H9 (cell line): ENCODE measurements around the gene SDF2L1. TPM values are rescaled to one million over a fixed set of nuclear protein-coding genes. Genes with fewer than 3 reads are reported as not detected.

ENCODE experiments used
- DNase-seq: peaks from one replicate; pipeline ENCODE4 v3.0.0-alpha.2; 2017
- H2AFZ ChIP-seq: one replicate; pipeline ENCODE4 v1.6.1; 2013; ENCODE audit warnings: mild to moderate bottlenecking, low read length, control low read depth, moderate library complexity
- H2AK5ac ChIP-seq: 2 replicates; pipeline ENCODE4 v1.6.1; 2013; ENCODE audit warnings: low read length, control low read depth, mixed read lengths; ENCODE audit not compliant: insufficient read length
- H2BK120ac ChIP-seq: one replicate; pipeline ENCODE4 v1.6.1; 2013; ENCODE audit warnings: low read depth, mild to moderate bottlenecking, low read length, control low read depth, inconsistent platforms; ENCODE audit not compliant: poor library complexity, severe bottlenecking
- H2BK12ac ChIP-seq: 2 replicates; pipeline ENCODE4 v1.6.1; 2013; ENCODE audit warnings: low read length, control low read depth, mixed read lengths, low read depth; ENCODE audit not compliant: insufficient read length
- H2BK15ac ChIP-seq: 2 replicates; pipeline ENCODE4 v1.6.1; 2013; ENCODE audit warnings: low read depth, low read length, control low read depth
- H2BK20ac ChIP-seq: one replicate; pipeline ENCODE4 v1.6.1; 2013; ENCODE audit warnings: low read depth, mild to moderate bottlenecking, low read length, control low read depth, inconsistent platforms; ENCODE audit not compliant: poor library complexity, severe bottlenecking
- H2BK5ac ChIP-seq: 2 replicates; pipeline ENCODE4 v1.6.1; 2013; ENCODE audit warnings: low read length, control low read depth, mixed read lengths; ENCODE audit not compliant: insufficient read length
- H3K14ac ChIP-seq: 2 replicates; pipeline ENCODE4 v1.6.1; 2013; ENCODE audit warnings: low read length, control low read depth; ENCODE audit not compliant: insufficient read depth
- H3K18ac ChIP-seq: 2 replicates; pipeline ENCODE4 v1.6.1; 2013; ENCODE audit warnings: low read depth, mild to moderate bottlenecking, mixed read lengths, low read length, control low read depth; ENCODE audit not compliant: insufficient read length
- H3K23ac ChIP-seq: 2 replicates; pipeline ENCODE4 v1.6.1; 2013; ENCODE audit warnings: low read length, control low read depth, mixed read lengths, low read depth; ENCODE audit not compliant: insufficient read length
- H3K23me2 ChIP-seq: 2 replicates; pipeline ENCODE4 v1.6.1; 2013; ENCODE audit warnings: low read depth, mild to moderate bottlenecking, mixed read lengths, low read length, control low read depth; ENCODE audit not compliant: insufficient read length, poor library complexity, severe bottlenecking
- H3K27ac ChIP-seq: 2 replicates; pipeline ENCODE4 v1.5.1; 2013; ENCODE audit warnings: low read length, control low read depth, mixed read lengths, low read depth; ENCODE audit not compliant: insufficient read length
- H3K27me3 ChIP-seq: 2 replicates; pipeline ENCODE4 v1.6.1; 2013; ENCODE audit warnings: low read length, control low read depth, inconsistent platforms; ENCODE audit not compliant: insufficient read depth
- H3K4ac ChIP-seq: 2 replicates; pipeline ENCODE4 v1.6.1; 2013; ENCODE audit warnings: low read depth, mild to moderate bottlenecking, control low read depth, inconsistent platforms, low read length, moderate library complexity
- H3K4me1 ChIP-seq: 2 replicates; pipeline ENCODE4 v1.6.1; 2013; ENCODE audit warnings: low read length, control low read depth, inconsistent platforms; ENCODE audit not compliant: insufficient read depth
- H3K4me2 ChIP-seq: 2 replicates; pipeline ENCODE4 v1.6.1; 2013; ENCODE audit warnings: low read length, control low read depth, mixed read lengths; ENCODE audit not compliant: insufficient read length, insufficient read depth
- H3K56ac ChIP-seq: 2 replicates; pipeline ENCODE4 v1.6.1; 2013; ENCODE audit warnings: low read depth, mild to moderate bottlenecking, mixed read lengths, low read length, control low read depth; ENCODE audit not compliant: insufficient read length
- H3K79me1 ChIP-seq: 2 replicates; pipeline ENCODE4 v1.6.1; 2013; ENCODE audit warnings: low read depth, mild to moderate bottlenecking, moderate library complexity, low read length, control low read depth, inconsistent platforms; ENCODE audit not compliant: insufficient read depth, poor library complexity, severe bottlenecking
- H3K79me2 ChIP-seq: 2 replicates; pipeline ENCODE4 v1.6.1; 2013; ENCODE audit warnings: low read length, control low read depth, inconsistent platforms; ENCODE audit not compliant: insufficient read depth
- H3K9ac ChIP-seq: 2 replicates; pipeline ENCODE4 v1.6.1; 2013; ENCODE audit warnings: low read length, control low read depth, mixed read lengths; ENCODE audit not compliant: insufficient read length; ENCODE audit errors: extremely low read depth
- H3K9me3 ChIP-seq: one replicate; pipeline ENCODE4 v1.6.1; 2013; ENCODE audit warnings: low read depth, low read length, inconsistent platforms; ENCODE audit not compliant: control insufficient read depth
- H3T11ph ChIP-seq: one replicate; pipeline ENCODE4 v1.6.1; 2013; ENCODE audit warnings: mild to moderate bottlenecking, low read length, control low read depth, inconsistent platforms
- H4K20me1 ChIP-seq: one replicate; pipeline ENCODE4 v1.6.1; 2013; ENCODE audit not compliant: control insufficient read depth, insufficient read length, insufficient read depth
- H4K5ac ChIP-seq: 2 replicates; pipeline ENCODE4 v1.6.1; 2013; ENCODE audit warnings: low read depth, mild to moderate bottlenecking, mixed read lengths, low read length, control low read depth; ENCODE audit not compliant: insufficient read length
- H4K8ac ChIP-seq: replicated peaks from 2 replicates; pipeline ENCODE4 v1.6.1; 2013; ENCODE audit warnings: low read length, control low read depth, mixed read lengths, low read depth; ENCODE audit not compliant: insufficient read length
- H4K91ac ChIP-seq: 2 replicates; pipeline ENCODE4 v1.6.1; 2013; ENCODE audit warnings: low read depth, mild to moderate bottlenecking, moderate library complexity, mixed read lengths, low read length, control low read depth; ENCODE audit not compliant: insufficient read length
- H3K27ac Mint-ChIP-seq, 3 experiments: 2 replicates in 2 of 3; 3 replicates in 1 of 3; pipeline ENCODE4 v1.8.0; 2020 to 2021; ENCODE audit warnings: mixed read lengths in 3 of 3, mild to moderate bottlenecking in 1 of 3, moderate library complexity in 1 of 3
- H3K27me3 Mint-ChIP-seq: 2 replicates; pipeline ENCODE4 v1.8.0; 2021; ENCODE audit warnings: low read depth, mild to moderate bottlenecking, moderate library complexity, mixed read lengths
- H3K36me3 Mint-ChIP-seq, 3 experiments: 2 replicates in 2 of 3; 3 replicates in 1 of 3; pipeline ENCODE4 v1.8.0; 2020 to 2021; ENCODE audit warnings: low read depth in 3 of 3, mixed read lengths in 3 of 3; ENCODE audit not compliant: insufficient read depth in 1 of 3
- H3K4me1 Mint-ChIP-seq, 2 experiments: 2 replicates each; pipeline ENCODE4 v1.8.0; 2020; ENCODE audit warnings: mixed read lengths in 2 of 2
- H3K4me3 Mint-ChIP-seq, 2 experiments: 2 replicates in 1 of 2; 3 replicates in 1 of 2; pipeline ENCODE4 v1.8.0; 2020 to 2021; ENCODE audit warnings: mild to moderate bottlenecking in 2 of 2, mixed read lengths in 2 of 2, moderate library complexity in 1 of 2
- H3K9me3 Mint-ChIP-seq, 2 experiments: 2 replicates in 1 of 2; 3 replicates in 1 of 2; pipeline ENCODE4 v1.8.0; 2020; ENCODE audit warnings: mild to moderate bottlenecking in 2 of 2, mixed read lengths in 2 of 2, moderate library complexity in 1 of 2
- WGBS: extraction: QIAGEN DNeasy Blood & Tissue Kit; methylation state at CpG from one replicate; pipeline ENCODE4 v1.1.7; 2013; ENCODE audit warnings: missing lambda C conversion rate, low lambda C conversion rate, mixed read lengths; ENCODE audit not compliant: insufficient read length; ENCODE audit errors: extremely low coverage; 5-methylcytosine and 5-hydroxymethylcytosine counted together
- total RNA-seq: library from RNA; stranded (reverse); gene quantifications from 2 replicates; pipeline ENCODE4 v1.2.1, GENCODE V29; 2021
- TF ChIP-seq, protein P1 (sequence below): fragments of 200-600 bp; sonication (generic); conservative IDR thresholded peaks from 3 replicates; pipeline ENCODE4 v1.8.0; 2021; ENCODE audit warnings: antibody characterized with exemption, mild to moderate bottlenecking

SDF2L1 gene
- total RNA-seq, 1 experiment from 2014 or later = 36.0 TPM

- peak; percentile 72 for DNase-seq
- H3K4me3 Mint-ChIP-seq = no peak overlapping the region
- H3K79me2 ChIP-seq = no peaks in the 10 kb centered on the region
- TF ChIP-seq, protein P1, sequence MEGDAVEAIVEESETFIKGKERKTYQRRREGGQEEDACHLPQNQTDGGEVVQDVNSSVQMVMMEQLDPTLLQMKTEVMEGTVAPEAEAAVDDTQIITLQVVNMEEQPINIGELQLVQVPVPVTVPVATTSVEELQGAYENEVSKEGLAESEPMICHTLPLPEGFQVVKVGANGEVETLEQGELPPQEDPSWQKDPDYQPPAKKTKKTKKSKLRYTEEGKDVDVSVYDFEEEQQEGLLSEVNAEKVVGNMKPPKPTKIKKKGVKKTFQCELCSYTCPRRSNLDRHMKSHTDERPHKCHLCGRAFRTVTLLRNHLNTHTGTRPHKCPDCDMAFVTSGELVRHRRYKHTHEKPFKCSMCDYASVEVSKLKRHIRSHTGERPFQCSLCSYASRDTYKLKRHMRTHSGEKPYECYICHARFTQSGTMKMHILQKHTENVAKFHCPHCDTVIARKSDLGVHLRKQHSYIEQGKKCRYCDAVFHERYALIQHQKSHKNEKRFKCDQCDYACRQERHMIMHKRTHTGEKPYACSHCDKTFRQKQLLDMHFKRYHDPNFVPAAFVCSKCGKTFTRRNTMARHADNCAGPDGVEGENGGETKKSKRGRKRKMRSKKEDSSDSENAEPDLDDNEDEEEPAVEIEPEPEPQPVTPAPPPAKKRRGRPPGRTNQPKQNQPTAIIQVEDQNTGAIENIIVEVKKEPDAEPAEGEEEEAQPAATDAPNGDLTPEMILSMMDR = peak; percentile 86
- H3K27me3 Mint-ChIP-seq = no peaks in the 10 kb centered on the region; the same call in 1 of the 2 replicates
- H3K4me1 Mint-ChIP-seq = peaks cover 14% of the 10 kb centered on the region in 2 experiments
- H3K18ac ChIP-seq = no peak overlapping the region
- H2BK12ac ChIP-seq = no peak overlapping the region
- no peak overlapping the region for H3K56ac ChIP-seq
- no peak overlapping the region for H3K4ac ChIP-seq
- H3K4me2 ChIP-seq = no peak overlapping the region
- H2BK15ac ChIP-seq = no peak overlapping the region
- no peak overlapping the region for H2AFZ ChIP-seq
- no peak overlapping the region for H2BK5ac ChIP-seq
- H3K23ac ChIP-seq = no peak overlapping the region
- H3K27ac Mint-ChIP-seq = peak overlapping the region; percentile 34 to 90 (median 48); a peak in 4 of 7 replicates
- H3K27ac ChIP-seq = no peak overlapping the region
- H3T11ph ChIP-seq = no peak overlapping the region
- peaks cover 5 to 44% (median 33%) of the 10 kb centered on the region in 3 experiments for H3K36me3 Mint-ChIP-seq
- H3K4me1 ChIP-seq = no peaks in the 10 kb centered on the region; the same call in 1 of the 2 replicates
- H3K9ac ChIP-seq = no peak overlapping the region
- no peak overlapping the region for H4K91ac ChIP-seq
- no peak overlapping the region for H4K5ac ChIP-seq
- no peaks in the 10 kb centered on the region for H4K20me1 ChIP-seq
- no peak overlapping the region for H2BK120ac ChIP-seq
- no peak overlapping the region for H3K14ac ChIP-seq
- no peak overlapping the region for H2BK20ac ChIP-seq
- peaks cover 2% of the 10 kb centered on the region for H3K79me1 ChIP-seq
- H4K8ac ChIP-seq = no peak overlapping the region
- H3K9me3 Mint-ChIP-seq = no peaks in the 10 kb centered on the region
- WGBS = no CpG with 5 or more reads among the region's 8 CpGs
- H3K27me3 ChIP-seq = no peaks in the 10 kb centered on the region
- H3K9me3 ChIP-seq = no peaks in the 10 kb centered on the region
- H3K23me2 ChIP-seq = peaks cover 3% of the 10 kb centered on the region
- H2AK5ac ChIP-seq = no peak overlapping the region
Observed at GRCh38 chr22:21624120-21624879, 17.8 kb upstream of the SDF2L1 start.
